Uterine smooth muscle cell (primary cell): ENCODE results near the gene PTPRE. TPM values are rescaled to one million over a fixed set of nuclear protein-coding genes. Genes with fewer than 3 reads are reported as not detected.

Experiments used
- total RNA-seq: library from RNA; depleted of rRNA; stranded (reverse); fragments of >200 nt; gene quantifications from 2 replicates; pipeline ENCODE4 v1.2.3, GENCODE V29; 2014

The PTPRE gene, protein sequence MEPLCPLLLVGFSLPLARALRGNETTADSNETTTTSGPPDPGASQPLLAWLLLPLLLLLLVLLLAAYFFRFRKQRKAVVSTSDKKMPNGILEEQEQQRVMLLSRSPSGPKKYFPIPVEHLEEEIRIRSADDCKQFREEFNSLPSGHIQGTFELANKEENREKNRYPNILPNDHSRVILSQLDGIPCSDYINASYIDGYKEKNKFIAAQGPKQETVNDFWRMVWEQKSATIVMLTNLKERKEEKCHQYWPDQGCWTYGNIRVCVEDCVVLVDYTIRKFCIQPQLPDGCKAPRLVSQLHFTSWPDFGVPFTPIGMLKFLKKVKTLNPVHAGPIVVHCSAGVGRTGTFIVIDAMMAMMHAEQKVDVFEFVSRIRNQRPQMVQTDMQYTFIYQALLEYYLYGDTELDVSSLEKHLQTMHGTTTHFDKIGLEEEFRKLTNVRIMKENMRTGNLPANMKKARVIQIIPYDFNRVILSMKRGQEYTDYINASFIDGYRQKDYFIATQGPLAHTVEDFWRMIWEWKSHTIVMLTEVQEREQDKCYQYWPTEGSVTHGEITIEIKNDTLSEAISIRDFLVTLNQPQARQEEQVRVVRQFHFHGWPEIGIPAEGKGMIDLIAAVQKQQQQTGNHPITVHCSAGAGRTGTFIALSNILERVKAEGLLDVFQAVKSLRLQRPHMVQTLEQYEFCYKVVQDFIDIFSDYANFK
- total RNA-seq, result 0.22 and 1.5 TPM in 2 replicates

DNA sequence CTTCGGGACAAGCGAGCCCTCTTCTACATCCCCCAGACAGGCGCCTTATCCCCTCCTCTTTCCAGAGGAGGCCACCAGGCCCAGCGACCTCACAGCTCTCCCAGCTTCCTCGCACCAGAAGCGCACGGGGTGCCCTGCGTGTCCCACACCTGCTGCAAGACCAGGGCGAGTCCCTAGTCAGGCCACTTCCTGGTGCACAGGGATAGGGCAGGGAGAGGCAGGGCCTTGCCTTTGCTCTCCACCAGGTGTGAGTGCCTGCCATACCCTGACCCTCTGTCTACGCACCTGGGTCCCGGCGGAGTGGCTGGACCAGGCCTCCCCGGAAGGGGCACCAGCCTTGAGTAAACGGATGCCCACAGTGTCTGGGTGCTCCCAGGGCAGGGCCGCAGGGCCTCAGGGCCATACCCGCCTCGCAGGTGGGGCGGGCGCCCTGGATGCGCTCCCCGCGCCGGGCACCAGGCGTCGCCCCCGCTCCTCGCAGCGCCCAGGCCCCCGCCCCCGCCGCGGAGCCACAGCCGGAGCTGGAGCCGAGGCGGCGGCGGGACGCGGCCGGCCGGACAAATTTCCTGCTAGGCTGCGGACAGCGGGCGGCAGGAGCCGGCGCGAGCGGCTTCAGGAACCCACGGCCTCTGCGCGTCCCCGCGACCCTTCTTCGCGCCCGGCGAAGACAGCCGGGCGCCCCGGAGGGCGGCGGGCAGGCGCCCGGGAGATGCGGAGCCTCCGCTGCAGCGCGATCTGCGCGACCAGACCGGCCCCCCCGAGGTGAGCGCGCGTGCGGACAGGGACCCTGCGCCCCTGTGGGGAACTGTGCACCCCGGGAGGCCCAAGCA, at the start of gene PTPRE:
Gene PTPRE, plus strand, starts transcription at position 556 of the 830 bp plus-strand sequence. CDS start 133,779 bp downstream, outside the sequence.

DNA sequence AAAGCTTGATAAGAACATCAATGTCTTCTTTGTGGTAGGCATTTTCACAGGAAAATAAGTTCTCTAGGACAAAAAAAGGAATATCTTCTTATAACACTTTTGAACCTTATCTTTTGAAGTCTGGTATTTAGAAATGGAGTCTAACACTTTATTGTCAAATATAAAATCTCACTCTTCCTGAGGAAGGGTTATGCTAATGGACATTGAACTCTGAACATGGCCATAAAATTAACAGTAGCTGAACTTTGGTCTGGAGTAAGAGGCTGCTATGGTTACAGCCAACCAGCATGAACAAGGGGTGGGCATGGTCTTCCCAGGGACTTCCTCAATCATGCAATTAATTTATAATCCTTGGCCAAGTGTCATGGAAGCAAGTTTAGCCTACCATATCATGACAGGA, 14.2 kb upstream of the PTPRE start, which contains the start of gene CLRN3:
Gene CLRN3, minus strand, starts transcription at position 199 of the 400 bp plus-strand sequence. Its CDS starts 157 bp downstream, at position 42.

DNA sequence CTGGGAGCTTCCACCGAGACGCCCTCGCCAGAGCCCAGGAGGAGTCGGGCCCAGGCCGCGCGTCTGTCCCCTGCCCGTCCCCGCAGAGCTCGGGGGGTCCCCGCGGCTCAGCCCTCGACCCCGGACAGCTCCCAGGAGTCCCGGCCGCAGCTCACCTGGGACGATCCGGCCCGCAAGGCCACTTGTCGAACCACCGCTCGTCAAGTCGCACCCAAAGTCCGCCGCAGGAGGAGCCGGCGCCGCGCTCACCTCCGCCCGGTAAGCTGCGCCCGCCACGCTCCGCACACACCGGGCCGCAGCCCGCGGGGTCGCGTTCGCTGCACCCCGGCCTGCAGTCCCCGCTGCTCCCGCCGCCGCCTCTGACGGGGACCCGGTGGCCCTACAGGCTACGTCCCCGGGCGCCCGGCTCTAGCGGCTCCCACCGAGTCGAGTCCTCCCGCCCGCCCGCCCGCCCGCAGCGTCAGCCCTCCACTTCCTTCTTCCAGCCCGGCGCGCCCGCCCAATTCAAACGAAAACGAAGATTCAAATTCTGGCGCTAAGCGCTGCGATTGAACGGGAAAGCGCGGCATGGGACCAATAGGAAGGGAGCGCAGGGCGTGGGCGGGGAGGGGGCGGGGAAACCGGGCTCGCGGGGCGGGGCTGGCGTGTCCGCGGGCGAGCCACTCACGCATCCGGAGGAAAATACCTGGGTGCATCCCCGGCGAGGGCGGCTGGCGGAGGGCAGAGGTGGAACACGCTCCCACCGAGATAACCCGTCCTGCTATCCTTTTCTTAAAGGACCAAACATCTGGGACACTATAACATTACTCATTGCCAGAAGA, 219.3 kb downstream of the PTPRE start, which contains the start of gene MKI67:
Gene MKI67, minus strand, starts transcription at position 480 of the 821 bp plus-strand sequence. CDS start 756 bp downstream, outside the sequence.

Other genes with a start within 250 kb of the PTPRE start
- gene FOXI2, start 169.9 kb upstream of the PTPRE start, total RNA-seq, result not detected in 2 replicates
- gene CLRN3, start 14.2 kb upstream of the PTPRE start, total RNA-seq, result not detected in 2 replicates
- gene MKI67, start 219.3 kb downstream of the PTPRE start, total RNA-seq, result 10.1 and 48.0 TPM in 2 replicates